Activated naive CD8-positive, alpha-beta T cell treated with anti-CD3 and anti-CD28 coated beads for 36 hours (primary cell): ENCODE results near the gene VARS2. TPM values are rescaled to one million over a fixed set of nuclear protein-coding genes. Genes with fewer than 3 reads are reported as not detected.
"Not testable (repeated sequence)": the region's sequence is repeated elsewhere in the genome, so short reads cannot be mapped to it uniquely, and the experiment has no call there.

Experiments
- DNase-seq: peaks from one replicate; pipeline ENCODE4 v3.0.0; 2021
- H3K27ac Mint-ChIP-seq: one replicate; pipeline ENCODE4 v1.8.0; 2022; ENCODE audit warnings: mild to moderate bottlenecking, moderate library complexity, mixed read lengths
- H3K27me3 Mint-ChIP-seq: one replicate; pipeline ENCODE4 v1.8.0; 2022; ENCODE audit warnings: mild to moderate bottlenecking, mixed read lengths
- H3K36me3 Mint-ChIP-seq: one replicate; pipeline ENCODE4 v1.8.0; 2021; ENCODE audit warnings: mild to moderate bottlenecking, mixed read lengths
- H3K4me1 Mint-ChIP-seq: one replicate; pipeline ENCODE4 v1.8.0; 2021; ENCODE audit warnings: mixed read lengths
- H3K4me3 Mint-ChIP-seq: one replicate; pipeline ENCODE4 v1.8.0; 2022; ENCODE audit warnings: mild to moderate bottlenecking, moderate library complexity, mixed read lengths
- H3K9me3 Mint-ChIP-seq: one replicate; pipeline ENCODE4 v1.8.0; 2022; ENCODE audit warnings: mixed read lengths
- total RNA-seq, 2 experiments: library from RNA; stranded (reverse); gene quantifications; one replicate each; pipeline ENCODE4 v1.2.3, GENCODE V29; 2021

Gene VARS2
- total RNA-seq, 2 experiments from 2014 or later: 79.5 to 80.9 TPM

GRCh38 chr6:30945281-30945680 is 31.2 kb downstream of the VARS2 start:
- DNase-seq: no peak
- no peaks in the 10 kb centered on the region for H3K4me1 Mint-ChIP-seq
- H3K36me3 Mint-ChIP-seq: peaks cover 13% of the 10 kb centered on the region
- H3K9me3 Mint-ChIP-seq: no peaks in the 10 kb centered on the region
- no peak overlapping the region for H3K27ac Mint-ChIP-seq
- no peak overlapping the region for H3K4me3 Mint-ChIP-seq
- peaks cover 58% of the 10 kb centered on the region for H3K27me3 Mint-ChIP-seq

- DNase-seq: no peak
- Mint-ChIP-seq H3K27me3 (peaks cover 52% of the 10 kb centered on the region), H3K9me3 (peaks cover 3% of the 10 kb centered on the region), H3K4me3 (no peak overlapping the region), H3K27ac (no peak overlapping the region), H3K4me1 (peaks cover 6% of the 10 kb centered on the region), H3K36me3 (peaks cover 14% of the 10 kb centered on the region)
Observed at GRCh38 chr6:30947231-30947630, 33.2 kb downstream of the VARS2 start.

- Mint-ChIP-seq H3K27me3 (peaks cover 39% of the 10 kb centered on the region), H3K4me3 (no peak overlapping the region), H3K9me3 (peaks cover 3% of the 10 kb centered on the region), H3K4me1 (peaks cover 10% of the 10 kb centered on the region), H3K27ac (no peak overlapping the region), H3K36me3 (peaks cover 14% of the 10 kb centered on the region)
- no peak for DNase-seq
Observed at GRCh38 chr6:30948811-30949210, 34.8 kb downstream of the VARS2 start.

DNA sequence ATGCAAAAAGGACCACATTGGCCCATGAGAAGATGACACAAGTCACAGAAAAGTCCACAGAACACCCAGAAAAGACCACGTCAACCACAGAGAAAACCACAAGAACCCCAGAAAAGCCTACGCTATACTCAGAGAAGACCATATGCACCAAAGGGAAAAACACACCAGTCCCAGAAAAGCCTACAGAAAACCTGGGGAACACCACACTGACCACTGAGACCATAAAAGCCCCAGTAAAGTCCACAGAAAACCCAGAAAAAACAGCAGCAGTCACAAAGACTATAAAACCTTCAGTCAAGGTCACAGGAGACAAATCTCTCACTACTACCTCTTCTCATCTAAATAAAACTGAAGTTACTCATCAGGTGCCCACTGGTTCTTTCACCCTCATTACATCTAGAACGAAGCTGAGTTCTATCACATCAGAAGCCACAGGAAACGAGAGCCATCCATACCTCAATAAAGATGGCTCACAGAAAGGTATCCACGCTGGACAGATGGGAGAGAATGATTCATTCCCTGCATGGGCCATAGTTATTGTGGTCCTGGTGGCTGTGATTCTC is 38.0 kb downstream of the VARS2 start:
- Mint-ChIP-seq H3K4me1 (peaks cover 18% of the 10 kb centered on the region), H3K9me3 (peaks cover 3% of the 10 kb centered on the region), H3K4me3 (no peak overlapping the region), H3K27ac (peak overlapping the region; percentile 44), H3K27me3 (peaks cover 31% of the 10 kb centered on the region), H3K36me3 (peaks cover 14% of the 10 kb centered on the region)
- no peak for DNase-seq

DNA sequence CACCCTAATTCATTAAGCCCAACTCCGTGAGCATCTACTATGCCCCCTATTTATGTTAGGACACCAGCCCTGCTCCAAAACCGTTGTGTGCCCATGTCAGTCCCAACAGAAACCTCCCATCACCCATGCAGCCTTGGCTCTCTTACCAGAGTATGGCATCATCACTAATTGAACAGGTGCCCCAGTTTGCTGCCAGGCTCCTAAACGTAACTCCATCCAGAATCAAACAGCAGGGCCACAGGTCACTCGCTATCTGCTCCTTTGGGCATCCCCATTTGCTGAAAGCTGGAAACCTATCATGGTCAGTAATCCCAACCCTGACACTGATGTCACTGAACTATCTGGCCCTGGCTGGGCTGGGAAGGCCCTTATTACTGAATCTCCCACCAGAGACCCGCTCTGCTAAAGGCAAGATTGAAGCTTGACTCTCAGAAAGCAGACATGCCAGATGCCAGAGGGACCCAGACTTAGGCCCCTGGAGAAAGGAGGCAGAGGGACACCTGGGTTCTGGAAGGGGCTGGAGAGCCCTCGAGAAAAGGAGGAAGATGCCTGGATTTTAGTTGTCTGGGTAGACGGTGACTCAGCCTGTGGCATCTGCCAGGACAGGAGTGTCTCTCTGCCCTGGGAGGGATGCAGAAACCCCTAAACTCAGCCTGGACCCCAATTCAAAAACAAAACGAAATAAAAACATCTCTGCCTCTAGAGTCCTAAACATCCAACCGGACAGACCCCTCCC is 40.8 kb downstream of the VARS2 start:
- Mint-ChIP-seq H3K27me3 (peaks cover 20% of the 10 kb centered on the region), H3K4me3 (peak overlapping the region; percentile 82), H3K4me1 (peaks cover 18% of the 10 kb centered on the region), H3K9me3 (peaks cover 3% of the 10 kb centered on the region), H3K36me3 (peaks cover 3% of the 10 kb centered on the region), H3K27ac (peak overlapping the region; percentile 70)
- no peak for DNase-seq

GRCh38 chr6:30955367-30956042 is 41.5 kb downstream of the VARS2 start:
- Mint-ChIP-seq H3K27ac (peak overlapping the region; percentile 70), H3K27me3 (peaks cover 14% of the 10 kb centered on the region), H3K4me3 (peak overlapping the region; percentile 82), H3K9me3 (peaks cover 3% of the 10 kb centered on the region), H3K36me3 (no peaks in the 10 kb centered on the region), H3K4me1 (peaks cover 18% of the 10 kb centered on the region)
- peak; percentile 88 for DNase-seq

- Mint-ChIP-seq H3K4me1 (peaks cover 9% of the 10 kb centered on the region), H3K9me3 (no peaks in the 10 kb centered on the region), H3K27me3 (peaks cover 6% of the 10 kb centered on the region), H3K4me3 (no peak overlapping the region), H3K36me3 (no peaks in the 10 kb centered on the region), H3K27ac (no peak overlapping the region)
- no peak for DNase-seq
Observed at GRCh38 chr6:30957716-30958115, 43.7 kb downstream of the VARS2 start.

DNA sequence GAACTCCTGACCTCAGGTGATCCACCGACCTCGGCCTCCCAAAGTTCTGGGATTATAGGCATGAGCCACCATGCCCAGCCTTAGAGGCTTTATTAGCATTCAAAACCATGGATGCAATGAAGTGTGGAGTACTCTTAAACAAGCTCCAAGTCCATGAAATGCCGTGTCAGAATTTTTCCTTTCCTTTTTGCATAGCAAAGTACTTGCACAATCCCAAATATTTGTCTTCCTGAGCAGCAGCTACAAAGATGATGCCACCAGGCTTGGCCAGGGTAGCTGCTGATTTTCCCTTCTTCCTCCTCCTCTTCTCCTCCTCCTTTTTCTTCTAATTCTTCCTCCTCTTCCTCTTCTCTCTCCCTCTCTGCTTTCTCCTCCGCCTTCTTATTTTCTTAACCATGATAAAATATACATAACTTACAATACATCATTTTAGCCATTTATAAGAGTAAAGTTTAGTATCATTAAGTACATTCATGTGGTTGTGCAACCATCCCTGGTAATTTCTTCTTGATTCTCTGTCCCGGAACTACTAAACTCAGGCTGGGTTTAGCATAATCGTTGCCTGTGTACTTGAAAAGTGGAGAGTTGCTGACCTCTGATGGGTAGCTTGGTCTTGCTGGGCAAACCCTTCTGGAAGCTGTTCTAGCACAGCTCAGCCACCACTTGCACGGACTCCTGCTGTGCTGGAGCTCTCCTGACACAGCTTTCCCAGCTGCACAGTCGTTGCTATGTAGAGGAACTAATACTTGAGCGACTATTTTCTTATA is 47.1 kb downstream of the VARS2 start:
- no peak for DNase-seq
- Mint-ChIP-seq H3K36me3 (no peaks in the 10 kb centered on the region), H3K27ac (no peak overlapping the region), H3K4me1 (peaks cover 3% of the 10 kb centered on the region), H3K9me3 (no peaks in the 10 kb centered on the region), H3K27me3 (peaks cover 18% of the 10 kb centered on the region), H3K4me3 (no peak overlapping the region)

- H3K36me3 Mint-ChIP-seq: no peaks in the 10 kb centered on the region
- no peaks in the 10 kb centered on the region for H3K9me3 Mint-ChIP-seq
- H3K4me1 Mint-ChIP-seq: peaks cover 3% of the 10 kb centered on the region
- no peak overlapping the region for H3K27ac Mint-ChIP-seq
- peaks cover 20% of the 10 kb centered on the region for H3K27me3 Mint-ChIP-seq
- H3K4me3 Mint-ChIP-seq: no peak overlapping the region
- no peak for DNase-seq
Observed at GRCh38 chr6:30962716-30963115, 48.7 kb downstream of the VARS2 start.

- Mint-ChIP-seq H3K36me3 (no peaks in the 10 kb centered on the region), H3K9me3 (no peaks in the 10 kb centered on the region), H3K27ac (no peak overlapping the region), H3K4me3 (no peak overlapping the region), H3K27me3 (peaks cover 20% of the 10 kb centered on the region), H3K4me1 (peaks cover 3% of the 10 kb centered on the region)
- DNase-seq: no peak
Observed at GRCh38 chr6:30963641-30964040, 49.6 kb downstream of the VARS2 start.

GRCh38 chr6:30964075-30964474 is 50.0 kb downstream of the VARS2 start:
- Mint-ChIP-seq H3K9me3 (no peaks in the 10 kb centered on the region), H3K4me1 (peaks cover 3% of the 10 kb centered on the region), H3K4me3 (no peak overlapping the region), H3K36me3 (no peaks in the 10 kb centered on the region), H3K27ac (no peak overlapping the region), H3K27me3 (peaks cover 20% of the 10 kb centered on the region)
- no peak for DNase-seq

GRCh38 chr6:30965140-30965601 is 51.1 kb downstream of the VARS2 start:
- no peak overlapping the region for H3K27ac Mint-ChIP-seq
- peaks cover 3% of the 10 kb centered on the region for H3K4me1 Mint-ChIP-seq
- DNase-seq: no peak
- no peaks in the 10 kb centered on the region for H3K9me3 Mint-ChIP-seq
- H3K27me3 Mint-ChIP-seq: peaks cover 20% of the 10 kb centered on the region
- H3K4me3 Mint-ChIP-seq: no peak overlapping the region
- H3K36me3 Mint-ChIP-seq: no peaks in the 10 kb centered on the region

DNA sequence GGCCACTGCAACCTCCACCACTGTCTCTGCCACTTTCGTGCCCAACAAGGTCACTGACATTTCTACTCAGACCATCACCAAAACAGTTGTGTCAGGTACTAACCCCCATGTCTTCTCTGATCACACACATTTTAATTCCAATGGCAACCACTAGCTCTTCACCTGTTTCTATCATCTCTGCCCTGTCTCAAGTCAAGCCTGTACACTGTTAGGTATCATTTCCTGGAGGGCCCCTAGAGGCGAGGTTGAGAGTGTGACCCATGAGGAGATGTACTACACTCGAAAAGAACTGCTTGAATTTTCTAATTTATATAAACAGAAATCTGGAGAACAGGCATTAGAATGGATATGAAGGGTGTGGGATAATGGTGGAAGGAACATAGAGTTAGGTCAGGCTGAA is 52.1 kb downstream of the VARS2 start:
- no peaks in the 10 kb centered on the region for H3K36me3 Mint-ChIP-seq
- peaks cover 3% of the 10 kb centered on the region for H3K4me1 Mint-ChIP-seq
- H3K4me3 Mint-ChIP-seq: no peak overlapping the region
- H3K9me3 Mint-ChIP-seq: no peaks in the 10 kb centered on the region
- no peak for DNase-seq
- H3K27me3 Mint-ChIP-seq: peaks cover 20% of the 10 kb centered on the region
- no peak overlapping the region for H3K27ac Mint-ChIP-seq

DNA sequence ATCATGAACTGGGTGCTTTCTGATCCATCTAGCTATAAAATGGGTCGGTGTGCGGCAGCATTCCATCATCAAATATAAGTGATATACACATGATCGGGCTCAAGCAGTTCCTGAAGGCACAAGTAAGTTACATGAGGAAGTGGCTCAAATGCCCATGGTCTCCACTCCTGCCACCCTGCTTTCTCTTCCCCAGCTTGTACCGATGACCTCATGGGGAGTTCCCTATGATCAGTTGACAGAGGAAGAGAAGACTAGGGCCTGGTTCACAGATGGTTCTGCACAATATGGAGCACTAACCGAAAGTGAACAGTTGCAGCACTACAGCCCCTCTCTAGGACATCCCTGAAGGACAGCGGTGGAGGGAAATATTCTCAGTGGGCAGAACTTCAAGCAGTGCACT is 55.1 kb downstream of the VARS2 start:
- not testable (repeated sequence) for H3K4me3 Mint-ChIP-seq, DNase-seq, H3K27ac Mint-ChIP-seq, H3K36me3 Mint-ChIP-seq, H3K4me1 Mint-ChIP-seq, H3K9me3 Mint-ChIP-seq
- H3K27me3 Mint-ChIP-seq: peaks cover 13% of the 10 kb centered on the region

GRCh38 chr6:30970946-30971345 is 56.9 kb downstream of the VARS2 start:
- Mint-ChIP-seq H3K36me3 (no peaks in the 10 kb centered on the region), H3K27ac (no peak overlapping the region)

More at GRCh38 chr6:30970946-30971345, 56.9 kb downstream of the VARS2 start:
- no peaks in the 10 kb centered on the region for H3K4me1 Mint-ChIP-seq
- DNase-seq: no peak
- peaks cover 4% of the 10 kb centered on the region for H3K27me3 Mint-ChIP-seq
- no peak overlapping the region for H3K4me3 Mint-ChIP-seq
- H3K9me3 Mint-ChIP-seq: no peaks in the 10 kb centered on the region
